Stimulated activated CD4-positive, alpha-beta T cell treated with anti-CD3 and anti-CD28 coated beads, Interleukin-12 subunit alpha, Interleukin-12 subunit beta, amount 100 ng/mL, for 24 hours (primary cell): ENCODE results near the gene CABLES2.
"Not testable (repeated sequence)": the region's sequence is repeated elsewhere in the genome, so short reads cannot be mapped to it uniquely, and the experiment has no call there.

Experiments used
- DNase-seq, 2 experiments: peaks; one replicate each; pipeline ENCODE4 v3.0.0-alpha.2; 2020; ENCODE audit warnings: low read depth in 2 of 2

Gene CABLES2

DNA sequence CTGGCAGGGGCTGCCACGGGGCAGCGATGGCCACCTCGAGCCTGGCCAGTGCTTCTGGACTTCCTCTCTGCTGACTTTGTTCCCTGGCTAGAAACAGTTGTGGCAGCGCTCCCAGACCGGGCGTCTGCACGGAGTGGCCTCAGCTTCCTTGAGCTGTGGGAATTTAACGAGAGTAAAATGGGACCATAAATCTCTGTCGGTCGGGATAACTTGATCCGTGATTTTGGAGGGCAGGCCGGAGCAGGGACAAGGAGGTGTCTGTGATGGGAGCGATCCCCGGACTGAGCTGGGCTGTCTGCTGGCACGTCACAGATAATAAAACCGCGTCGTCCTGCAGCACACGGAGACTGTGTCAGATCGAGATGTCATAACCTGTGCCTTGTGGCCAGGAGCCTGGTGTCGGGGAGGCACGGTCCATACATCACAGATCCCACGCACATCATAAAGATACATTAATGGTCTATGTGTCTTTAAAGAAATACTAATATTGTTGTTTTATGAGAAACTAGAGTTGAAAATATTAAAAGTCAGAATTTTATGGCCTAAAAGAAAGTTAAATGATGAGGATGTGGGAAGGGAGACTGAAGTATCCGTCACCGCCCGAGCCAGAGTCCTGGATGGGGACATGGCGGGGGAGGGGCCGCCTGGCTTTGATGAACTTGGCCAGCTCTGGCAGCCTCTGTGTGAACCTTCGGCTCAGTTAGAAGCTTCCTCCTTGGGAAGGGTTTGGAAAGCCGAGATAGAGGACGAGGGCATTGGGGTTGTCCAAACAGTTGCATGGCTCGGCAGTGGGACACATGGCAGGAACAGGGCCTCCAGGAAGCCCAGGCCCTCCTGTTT is 26.8 kb upstream of the CABLES2 start:
- no peak for DNase-seq

DNA sequence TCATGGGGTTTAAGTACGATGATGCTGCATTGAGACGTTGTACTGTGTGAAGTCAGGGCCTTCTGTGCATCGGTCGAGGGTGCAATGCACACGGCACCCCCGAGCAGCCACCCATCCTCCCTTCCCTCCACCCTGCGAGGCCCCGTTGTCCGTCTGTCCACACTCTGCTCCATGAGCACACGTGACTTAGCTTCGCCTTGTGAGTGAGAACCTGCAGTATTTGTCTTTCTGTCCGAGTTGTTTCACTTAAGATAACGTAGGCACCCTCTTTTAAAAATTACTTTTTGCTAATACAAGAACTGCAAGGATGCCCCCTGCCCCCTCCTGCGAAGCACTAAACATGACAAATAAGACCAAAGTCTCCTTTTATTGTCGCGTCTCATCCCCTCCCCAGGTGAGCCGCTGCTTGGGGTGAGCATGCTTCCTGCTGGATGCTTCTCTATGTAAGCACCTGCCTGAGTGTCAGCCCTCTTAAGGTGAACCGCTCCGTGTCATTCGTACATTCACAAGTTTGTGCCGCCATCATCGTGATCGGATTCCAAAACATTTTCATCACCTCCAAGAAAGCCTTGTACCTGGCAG is 23.9 kb upstream of the CABLES2 start:
- no peak for DNase-seq

DNA sequence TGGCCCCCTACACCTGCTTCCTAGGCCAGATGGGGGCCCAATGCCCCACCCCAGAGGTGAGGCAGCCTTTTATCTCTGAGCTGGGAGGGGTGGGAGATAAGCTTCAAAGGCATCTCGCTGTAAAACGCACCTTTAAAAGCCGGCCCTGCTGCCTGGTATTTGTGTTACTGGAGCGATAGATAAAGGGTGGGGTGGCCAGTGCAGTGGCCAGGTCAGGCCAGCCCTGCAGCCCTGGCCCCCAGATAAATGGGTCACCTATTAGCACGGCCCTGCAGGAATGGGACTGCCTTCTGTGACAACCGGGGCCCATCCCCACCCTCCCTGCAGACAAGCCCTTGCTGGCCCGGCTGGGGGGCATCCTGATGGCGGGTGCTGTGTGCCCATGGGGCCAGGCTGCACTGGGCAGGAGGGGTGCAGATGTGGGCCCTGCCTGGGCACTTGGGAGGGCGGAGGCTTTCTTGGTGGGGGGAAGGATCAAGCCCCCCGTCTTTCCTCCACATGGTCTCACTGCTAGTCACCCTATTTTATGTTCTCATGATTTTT is 23.3 kb upstream of the CABLES2 start:
- DNase-seq: no peak

DNA sequence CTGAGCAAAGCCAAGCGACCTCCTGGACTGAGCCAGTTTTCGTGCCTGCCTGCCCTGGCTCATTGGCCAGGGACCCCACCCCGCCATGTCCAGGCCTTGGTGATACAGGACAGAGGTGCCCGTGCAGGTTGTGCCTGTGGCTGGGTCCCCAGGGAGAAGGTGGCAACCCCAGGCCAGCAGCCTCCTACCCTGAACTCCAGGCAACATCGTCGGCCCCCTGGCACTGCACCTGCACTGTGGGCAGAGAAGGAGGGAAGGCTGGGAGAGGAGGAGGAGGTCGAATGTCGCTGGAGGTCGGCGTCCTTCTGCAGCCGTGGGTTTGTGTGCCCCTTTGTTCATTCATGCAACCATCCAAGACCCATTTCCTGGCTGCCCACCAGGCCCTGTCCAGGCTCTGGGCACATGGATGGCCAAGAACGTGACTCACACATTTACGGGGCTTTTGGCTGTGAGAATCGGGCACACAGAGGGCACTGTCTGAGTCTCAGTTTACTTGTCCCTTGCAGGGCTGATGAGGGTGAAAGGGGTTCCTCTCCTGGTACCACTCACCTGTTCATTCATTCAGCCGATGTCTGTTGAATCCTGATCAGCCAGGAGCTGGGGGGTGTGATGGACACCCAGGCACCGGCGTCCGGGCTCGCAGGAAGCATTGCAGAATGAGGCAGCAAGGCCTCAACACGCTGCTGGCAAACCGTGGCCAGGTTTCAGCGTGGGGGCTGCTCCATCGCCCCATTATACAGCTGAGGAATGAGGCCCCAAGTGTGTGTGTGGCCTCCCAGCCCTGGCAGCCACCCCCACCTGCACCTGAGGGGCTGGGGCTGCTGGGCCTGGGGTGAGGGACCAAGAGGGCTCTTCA is 22.6 kb upstream of the CABLES2 start:
- DNase-seq: no peak

DNA sequence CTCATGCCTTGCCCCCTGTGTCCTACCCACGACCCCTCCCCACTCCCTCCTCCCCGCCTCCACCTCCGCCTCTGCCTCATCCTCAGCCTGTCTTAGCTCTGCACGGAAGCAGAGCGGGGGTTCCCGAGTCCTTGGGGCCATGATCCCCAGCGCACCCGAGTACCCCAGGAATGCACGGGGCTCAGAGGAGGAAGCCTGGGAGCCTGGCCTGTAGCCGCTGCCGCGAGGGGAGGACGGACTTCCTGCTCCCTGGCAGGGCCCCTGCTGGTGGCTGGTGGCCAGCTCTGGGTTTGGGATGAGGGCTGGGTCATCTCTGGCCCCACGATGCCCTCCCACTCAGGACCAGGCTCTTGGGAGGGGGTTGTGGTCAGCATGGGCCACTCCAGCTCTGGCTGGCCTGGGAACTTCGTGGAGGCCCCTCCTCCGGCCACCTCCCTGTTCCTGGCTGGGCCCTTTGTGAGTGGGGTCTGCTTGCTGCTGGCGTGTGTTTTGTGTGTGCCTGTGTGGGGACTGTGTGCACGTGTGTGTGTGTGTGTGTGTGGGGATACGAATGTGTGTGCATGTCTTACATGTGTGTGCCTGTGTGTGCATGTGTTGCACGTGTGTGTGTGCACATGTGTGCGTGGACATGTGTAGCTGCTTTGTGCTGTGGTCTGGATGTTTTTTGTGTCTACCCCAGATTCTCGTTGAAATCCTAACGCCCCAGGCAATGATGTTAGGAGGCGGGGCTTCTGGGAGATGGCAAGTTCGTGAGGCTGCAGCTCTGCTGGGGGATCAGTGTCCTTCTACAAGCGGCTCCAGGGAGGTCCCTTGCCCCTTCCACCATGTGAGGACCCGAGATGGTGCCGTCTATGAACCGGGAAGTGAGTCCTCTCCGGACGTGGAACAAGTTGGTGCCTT is 21.6 kb upstream of the CABLES2 start:
- no peak for DNase-seq

DNA sequence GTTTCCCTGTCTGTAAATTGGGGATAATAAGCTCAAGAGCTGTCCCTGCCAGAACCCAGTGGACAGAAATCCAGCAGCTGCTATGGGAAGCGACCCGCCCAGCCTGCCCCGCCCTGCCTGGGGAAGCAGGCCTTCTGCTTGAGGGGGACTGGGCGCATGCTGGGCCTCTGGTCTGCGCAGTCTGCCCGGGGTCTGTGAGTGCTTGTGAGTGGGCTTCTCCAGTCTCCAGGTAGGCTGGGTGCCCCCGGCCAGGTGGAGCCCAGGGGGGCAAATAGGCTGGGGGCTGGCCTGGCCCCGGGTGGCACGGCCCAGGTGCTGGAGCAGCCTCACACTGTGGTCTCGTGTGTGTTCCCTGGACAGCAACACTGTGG is 20.9 kb upstream of the CABLES2 start:
- DNase-seq: no peak

DNA sequence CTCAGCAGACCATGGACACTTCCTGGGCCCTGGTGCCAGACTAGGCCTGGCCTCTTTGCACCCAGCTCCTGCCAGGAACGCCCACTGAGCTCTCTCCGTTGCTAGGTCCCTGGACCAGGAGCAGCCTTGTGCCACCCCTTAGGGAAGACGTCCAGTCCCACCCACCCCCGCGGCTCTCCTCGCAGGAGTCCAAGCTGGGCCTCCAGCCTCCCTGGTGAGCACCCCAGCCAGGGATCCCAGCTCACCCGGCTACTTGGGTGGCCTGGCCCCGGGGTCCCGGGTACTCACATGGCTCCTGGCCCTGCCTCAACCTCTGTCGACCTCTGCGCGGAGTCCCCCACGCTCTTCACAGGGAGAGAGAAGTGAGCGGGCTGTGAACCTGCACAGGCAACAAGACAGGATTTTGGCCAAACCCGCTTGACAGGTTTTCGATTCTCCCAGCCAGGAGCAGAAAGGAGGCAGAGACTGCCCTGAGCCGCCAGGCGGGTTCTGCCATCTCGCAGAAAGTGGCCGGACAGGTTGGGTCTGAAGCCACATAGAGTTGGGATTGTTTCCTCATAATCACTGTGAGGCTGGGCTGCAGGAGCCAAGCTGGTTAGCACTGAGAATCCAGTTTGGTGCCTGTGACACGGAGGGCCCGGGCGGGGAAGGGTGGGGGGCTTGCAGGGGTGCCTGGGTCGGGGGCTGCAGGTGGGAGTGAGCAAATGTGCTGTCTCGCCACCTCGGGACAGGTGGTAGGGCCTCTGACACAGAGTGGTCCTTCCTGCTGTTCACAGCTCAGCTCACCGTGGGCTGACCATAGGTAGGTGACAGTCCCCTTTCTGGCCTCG is 20.3 kb upstream of the CABLES2 start, which contains the start of gene RBBP8NL:
Gene RBBP8NL (minus strand): TSS at position 368 of the 830 bp plus-strand sequence. CDS start 7,892 bp downstream, outside the sequence.
- no peak for DNase-seq

DNA sequence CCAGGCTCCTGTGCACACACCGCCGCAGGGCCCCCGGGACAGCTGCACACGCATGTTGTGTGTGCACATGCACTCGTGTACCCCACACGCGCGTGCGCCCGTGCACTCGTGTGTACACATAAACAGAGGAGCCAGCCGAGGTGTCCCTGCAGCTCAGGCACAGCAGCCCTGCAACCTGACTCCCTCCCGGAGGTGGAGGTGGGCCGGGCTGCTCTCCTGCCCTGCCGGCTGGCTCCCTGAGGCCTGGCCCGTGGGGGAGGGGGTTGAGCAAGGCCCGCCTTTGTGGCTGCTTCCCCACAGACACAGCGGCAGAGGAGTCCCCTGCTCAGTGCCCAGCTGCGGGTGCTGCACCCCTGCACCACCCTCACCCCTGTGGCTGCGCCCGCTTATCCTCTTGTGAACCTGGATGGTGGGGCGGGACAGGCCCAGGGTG is 19.6 kb upstream of the CABLES2 start:
- DNase-seq: no peak

DNA sequence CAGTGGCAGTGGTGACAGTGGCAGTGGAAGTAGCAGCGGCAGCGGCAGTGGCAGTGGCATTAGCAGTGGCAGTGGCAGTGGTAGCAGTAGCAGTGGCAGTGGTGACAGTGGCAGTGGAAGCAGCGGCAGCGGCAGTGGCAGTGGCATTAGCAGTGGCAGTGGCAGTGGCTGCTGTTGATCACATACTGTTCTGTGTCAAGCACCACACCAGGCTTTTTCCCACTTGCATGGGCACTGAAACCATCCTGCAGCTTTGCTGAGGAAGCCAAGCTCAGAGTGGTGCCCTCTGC is 18.9 kb upstream of the CABLES2 start:
- DNase-seq: not testable (repeated sequence)

DNA sequence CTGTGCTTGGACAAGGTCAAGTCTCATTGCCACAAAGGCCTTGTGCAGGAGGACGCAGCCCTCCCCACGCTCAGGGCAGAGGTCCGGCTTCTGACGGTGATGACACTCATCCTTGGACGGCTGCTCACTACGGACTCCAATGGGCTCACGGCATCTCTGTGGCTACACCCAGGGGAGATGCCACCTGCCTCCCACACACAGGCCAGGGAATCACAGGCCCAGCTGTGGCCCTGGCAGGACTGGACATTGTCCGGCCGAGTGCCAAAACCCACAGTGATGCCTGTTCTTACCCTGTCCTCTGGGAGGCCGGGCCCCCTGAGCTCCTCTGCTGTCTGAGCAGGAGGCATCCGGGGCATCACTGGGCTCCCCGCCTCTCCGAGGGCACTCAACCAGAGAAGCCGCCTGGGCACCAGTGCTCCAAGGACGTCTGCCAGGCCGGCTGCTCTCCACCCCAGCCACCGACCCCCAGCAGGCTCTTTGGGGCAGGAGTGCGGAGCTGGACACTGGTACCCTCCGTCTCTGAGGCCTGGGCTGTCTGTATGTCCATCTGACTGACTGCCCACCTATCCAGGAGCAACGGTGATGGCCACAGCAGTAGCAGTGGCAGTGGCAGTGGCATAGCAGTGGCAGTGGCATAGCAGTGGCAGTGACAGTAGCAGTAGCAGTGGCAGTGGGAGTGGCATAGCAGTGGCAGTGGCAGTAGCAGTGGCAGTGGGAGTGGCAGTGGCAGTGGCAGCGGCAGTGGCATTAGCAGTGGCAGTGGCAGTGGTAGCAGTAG is 18.4 kb upstream of the CABLES2 start:
- DNase-seq: no peak

DNA sequence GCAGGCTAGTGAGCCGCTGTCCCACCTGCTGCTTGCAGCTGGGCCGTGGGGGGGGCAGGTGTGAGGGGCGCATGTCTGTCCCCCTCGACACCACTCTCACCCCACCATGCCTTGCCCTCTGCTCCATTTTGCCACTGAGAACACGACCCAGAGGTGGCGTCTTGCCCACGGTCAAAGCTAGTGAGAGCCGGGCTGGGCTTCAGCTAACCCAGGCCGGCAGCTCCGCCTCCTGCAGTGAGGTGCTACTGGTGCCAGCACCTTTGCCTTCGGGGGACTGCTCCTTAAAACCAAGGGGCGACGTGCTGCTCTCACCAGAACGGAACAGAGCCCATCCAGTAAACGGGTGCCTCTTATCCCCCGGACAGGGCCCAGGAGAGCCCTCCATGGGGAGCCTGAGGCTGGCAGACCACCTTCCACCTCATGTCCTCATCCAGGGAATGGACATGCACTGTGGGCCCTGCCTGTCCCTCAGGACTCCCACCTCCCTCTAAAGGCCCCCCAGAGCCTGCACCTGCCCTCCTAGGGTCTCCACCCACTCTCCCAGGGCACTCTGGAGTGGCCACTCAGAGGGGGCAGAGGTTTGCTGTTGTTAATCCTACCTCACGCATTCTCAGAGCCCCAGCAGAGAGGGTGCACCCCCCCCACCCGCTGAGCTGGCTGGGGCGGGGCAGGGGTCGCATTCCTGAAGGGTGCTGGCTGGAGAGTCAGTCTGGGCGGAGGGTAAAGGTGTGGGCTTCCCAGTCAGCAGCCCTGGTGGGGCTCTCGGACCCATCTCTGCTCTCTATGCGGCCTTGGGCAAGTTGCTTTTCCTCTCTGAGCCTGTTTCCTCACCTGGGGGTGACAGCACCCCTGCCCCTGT is 17.4 kb upstream of the CABLES2 start:
- DNase-seq: no peak

DNA sequence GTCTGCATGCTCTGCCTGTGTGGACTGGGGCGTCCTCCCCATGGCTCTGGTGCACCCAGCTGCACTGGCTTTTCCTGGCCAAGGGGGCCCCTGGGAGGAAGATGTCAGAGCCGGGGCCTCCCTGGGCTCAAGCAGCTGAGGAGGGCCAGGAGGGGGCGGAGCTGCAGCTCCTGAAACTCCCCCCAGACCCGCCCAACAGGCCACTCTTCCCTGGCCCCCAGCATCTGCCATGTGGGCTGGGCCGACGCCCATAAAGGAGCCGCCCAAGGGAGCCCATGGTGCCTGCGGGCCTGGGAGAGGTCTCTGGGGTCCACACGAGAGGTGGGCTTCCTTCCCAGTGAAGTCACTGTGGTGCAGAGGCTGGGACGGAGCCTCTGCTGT is 16.2 kb upstream of the CABLES2 start:
- DNase-seq: no peak

DNA sequence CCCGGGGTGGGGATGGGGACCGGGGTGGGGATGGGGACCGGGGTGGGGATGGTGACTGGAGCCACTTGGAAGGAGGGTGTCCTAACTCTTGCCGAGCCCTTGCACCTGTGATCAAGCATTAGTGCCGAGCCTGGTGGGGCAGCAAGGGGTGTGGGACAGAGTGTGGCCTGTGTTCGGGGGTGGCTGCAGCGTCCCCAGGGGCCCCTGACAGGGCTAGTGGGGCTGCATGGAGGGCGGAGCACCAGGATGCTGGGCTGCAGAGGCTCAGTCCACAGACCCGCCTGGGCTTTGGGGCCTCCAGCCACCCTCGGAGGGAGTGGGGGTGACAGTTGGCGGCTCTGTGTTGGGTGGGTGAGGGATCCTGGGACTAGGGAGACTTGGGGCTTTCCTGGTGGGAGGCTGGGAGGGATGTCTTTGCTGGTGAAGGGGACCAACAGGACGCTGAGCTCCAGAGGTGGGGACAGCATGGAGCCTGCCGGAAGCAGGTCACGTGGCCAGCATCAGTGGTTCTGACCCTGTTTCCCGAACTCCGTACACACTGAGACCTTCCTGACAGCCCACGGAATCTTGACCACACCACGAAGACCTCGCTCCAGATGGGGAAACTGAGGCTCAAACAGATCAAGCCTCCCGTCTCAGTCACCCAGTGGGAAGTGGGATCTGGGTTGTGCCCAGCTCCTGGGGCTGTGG is 15.7 kb upstream of the CABLES2 start:
- no peak for DNase-seq

DNA sequence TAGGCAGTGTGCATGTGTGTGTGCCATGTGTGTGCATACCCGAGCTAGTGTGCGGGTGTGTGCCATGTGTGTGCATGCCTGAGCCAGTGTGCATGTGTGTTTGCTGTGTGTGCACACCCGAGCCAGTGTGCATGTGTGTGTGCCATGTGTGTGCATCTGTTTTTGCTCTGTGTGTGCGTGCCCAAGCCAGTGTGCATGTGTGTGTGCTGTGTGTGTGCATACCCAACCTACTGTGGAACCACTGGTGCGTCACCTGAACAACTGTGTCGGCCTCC is 14.6 kb upstream of the CABLES2 start:
- DNase-seq: no peak

DNA sequence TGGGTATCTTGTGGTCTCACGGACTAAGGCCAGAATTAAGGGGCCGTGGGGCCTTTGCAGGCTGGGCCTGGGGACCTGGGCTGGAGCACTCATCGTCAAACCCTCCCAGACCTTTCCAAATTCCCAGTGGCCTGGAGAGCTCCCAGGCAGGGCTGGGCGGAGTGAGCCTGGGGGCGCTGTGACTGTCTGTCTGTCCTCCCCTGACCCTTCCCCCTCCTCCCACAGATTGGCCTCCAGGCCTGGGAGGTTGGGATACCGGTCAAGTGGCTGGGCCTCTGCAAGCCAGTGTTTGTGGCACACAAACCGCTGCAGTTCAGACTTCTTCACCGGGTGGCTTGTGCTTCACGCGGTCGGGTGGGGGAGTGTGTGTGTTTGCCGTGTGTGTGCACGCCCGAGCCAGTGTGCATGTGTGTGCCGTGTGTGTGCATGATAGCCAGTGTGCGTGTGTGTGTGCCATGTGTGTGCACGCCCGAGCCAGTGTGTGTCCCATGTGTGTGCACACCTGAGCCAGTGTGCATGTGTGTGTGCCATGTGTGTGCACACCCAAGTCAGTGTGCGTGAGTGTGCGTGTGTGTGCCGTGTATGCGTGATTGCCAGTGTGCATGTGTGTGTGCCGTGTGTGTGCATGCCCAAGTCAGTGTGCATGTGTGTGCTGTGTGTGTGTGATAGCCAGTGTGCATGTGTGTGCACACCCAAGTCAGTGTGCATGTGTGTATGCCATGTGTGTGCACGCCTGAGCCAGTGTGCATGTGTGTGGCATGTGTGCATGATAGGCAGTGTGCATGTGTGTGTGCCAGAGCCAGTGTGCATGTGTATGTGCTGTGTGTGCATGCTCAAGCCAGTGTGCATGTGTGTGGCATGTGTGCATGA is 14.0 kb upstream of the CABLES2 start:
- DNase-seq: no peak

DNA sequence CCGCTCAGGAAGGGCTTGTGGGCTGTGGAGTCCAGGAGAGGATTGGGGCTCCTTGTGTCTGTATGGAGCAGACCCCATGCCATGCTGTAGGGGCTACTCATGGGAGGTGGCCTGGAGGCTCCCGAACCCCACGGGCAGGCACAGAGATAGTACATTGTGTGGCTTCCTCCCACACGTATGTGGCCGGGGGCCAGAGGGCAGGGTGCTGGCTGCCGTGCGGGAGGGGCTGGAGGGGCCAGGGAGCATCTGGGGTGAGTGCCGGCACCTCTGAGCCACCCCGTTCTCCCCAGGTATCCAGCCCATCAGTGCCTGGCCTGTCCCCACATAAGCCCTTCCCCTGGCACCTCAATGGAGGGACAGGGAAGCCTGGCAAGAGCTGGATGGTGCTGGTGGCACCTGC is 12.7 kb upstream of the CABLES2 start:
- DNase-seq: no peak

DNA sequence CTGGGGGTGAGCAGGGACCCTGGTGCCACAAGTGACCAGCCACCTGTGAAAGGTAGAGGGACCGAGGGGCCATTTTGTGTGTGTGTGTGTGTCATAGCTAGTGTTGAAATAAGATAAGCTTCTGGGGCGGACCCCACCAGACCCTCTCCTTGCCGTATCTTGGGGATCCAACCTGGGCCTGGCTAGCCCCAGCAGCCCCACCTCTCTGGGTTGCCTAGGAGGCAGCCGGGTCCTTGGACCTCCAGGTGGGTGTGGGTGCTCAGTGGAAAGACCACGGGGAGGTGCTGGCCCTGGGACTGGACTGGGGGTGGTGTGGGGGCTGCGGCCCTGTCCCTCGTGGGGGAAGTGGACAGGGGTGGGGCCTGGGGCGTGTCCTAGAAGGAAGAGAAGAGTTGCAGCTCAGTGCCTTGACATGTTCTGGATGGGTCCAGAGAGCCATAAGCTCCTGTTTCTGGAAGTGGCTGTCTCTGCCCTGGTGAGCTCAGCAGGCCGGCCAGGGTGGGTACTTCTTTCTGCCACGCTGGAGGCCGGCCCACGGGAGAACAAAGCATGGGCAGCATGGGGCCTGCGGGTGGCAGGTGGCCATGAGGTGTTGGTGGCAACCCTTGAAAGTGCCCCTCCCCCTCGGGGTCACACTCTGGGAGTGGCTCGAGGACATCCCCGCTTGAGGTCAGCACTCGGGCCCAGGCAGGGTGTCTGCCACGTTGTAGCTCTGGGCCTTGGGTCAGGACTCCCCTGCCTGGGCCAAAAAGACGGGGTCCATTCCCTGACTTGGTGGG is 11.8 kb upstream of the CABLES2 start:
- DNase-seq: no peak
